ENCODE measurements around the gene KDM1B. TPM values are rescaled to one million over a fixed set of nuclear protein-coding genes. Genes with fewer than 3 reads are reported as not detected.
A peak's percentile ranks its signal among the peaks of the same experiment; 100 is the strongest.

The KDM1B gene
- total and polyA plus RNA-seq, 2 experiments from 2014 or later = 3.8 to 9.0 TPM

GRCh38 chr6:18219591-18219990 is 64.4 kb downstream of the KDM1B start:
- Mint-ChIP-seq H3K27me3 (ENCODE audit: insufficient read depth, low read depth, poor library complexity) (peaks cover 6% of the 10 kb centered on the region), H3K4me1 (peaks cover 9% of the 10 kb centered on the region), H3K9me3 (no peaks in the 10 kb centered on the region), H3K36me3 (ENCODE audit: low read depth) (peaks cover 44% of the 10 kb centered on the region), H3K4me3 (no peak overlapping the region), H3K27ac (0 out of 2 replicates have a peak overlapping the region, but pooled peaks have one; percentile 7)
- peak; percentile 15; the same call in 2 of the 3 replicates for ATAC-seq
- H3K4me2 ChIP-seq = no peak overlapping the region
- H3K4me3 ChIP-seq = no peak overlapping the region
- H3K79me2 ChIP-seq (replicated peaks; ENCODE audit: insufficient read depth) = no peaks in the 10 kb centered on the region
- peak overlapping the region; percentile 76 for H3K27ac ChIP-seq (ENCODE audit: low read depth)
- H3F3A ChIP-seq (replicated peaks; ENCODE audit: low read depth) = no peaks in the 10 kb centered on the region
- 0 out of 2 replicates have a peak, but pooled peaks cover 4% of the 10 kb centered on the region for H4K20me1 ChIP-seq (replicated peaks; ENCODE audit: insufficient read depth)
- no peaks in the 10 kb centered on the region for H3K27me3 ChIP-seq (ENCODE audit: insufficient read depth)
- no peaks in the 10 kb centered on the region for H3K4me1 ChIP-seq (ENCODE audit: insufficient read depth)
- no peaks in the 10 kb centered on the region for H3K9me2 ChIP-seq (ENCODE audit: insufficient read depth)
- H3K36me3 ChIP-seq (ENCODE audit: insufficient read depth) = peaks cover 10% of the 10 kb centered on the region; the same call in 1 of the 2 replicates
- TF ChIP-seq POLR2AphosphoS5 (IDR thresholded peaks at IDR 0.05; ENCODE audit: low read depth) (no peak), ZNF331 (CRISPR knock-in tag; IDR thresholded peaks at IDR 0.05; ENCODE audit: low read depth) (no peak), CREB1 (CRISPR knock-in tag; IDR thresholded peaks at IDR 0.05; ENCODE audit: low read depth) (no peak), JUNB (IDR thresholded peaks at IDR 0.05; ENCODE audit: unreplicated experiment) (no peak), STAT1 (IDR thresholded peaks at IDR 0.05; ENCODE audit: unreplicated experiment) (no peak), ZNF114 (CRISPR knock-in tag; IDR thresholded peaks at IDR 0.05) (no peak), NANOG (IDR thresholded peaks at IDR 0.05; ENCODE audit: borderline replicate concordance) (no peak), CTCF (conservative IDR thresholded peaks at IDR 0.05; ENCODE audit: low read depth in 2 of 2) (no peak), ETS1 (IDR thresholded peaks at IDR 0.05) (no peak), EZH2 (IDR thresholded peaks at IDR 0.05; ENCODE audit: low read depth, unreplicated experiment) (no peak), EZH2phosphoT487 (IDR thresholded peaks at IDR 0.05; ENCODE audit: unreplicated experiment) (no peak), REST (IDR thresholded peaks at IDR 0.05; ENCODE audit: unreplicated experiment) (no peak), ZNF462 (CRISPR knock-in tag; IDR thresholded peaks at IDR 0.05) (no peak)
- no peak for DNase-seq (ENCODE audit: low spot score)
- H2AFZ ChIP-seq = no peak overlapping the region

Measured in GM23338 (cell line).